K562 (cell line): Measurements from ENCODE around the gene NHLRC2. TPM values are rescaled to one million over a fixed set of nuclear protein-coding genes. Genes with fewer than 3 reads are reported as not detected.

Experiments used
- ATF7 ChIP-seq: fragments of 450-650 bp; IDR thresholded peaks from 2 replicates; pipeline ENCODE4 v1.7.1; 2014; ENCODE audit warnings: mild to moderate bottlenecking, moderate library complexity
- BRF2 ChIP-seq: IDR thresholded peaks from 3 replicates; pipeline ENCODE4 v1.6.1; 2011; ENCODE audit warnings: borderline replicate concordance, mild to moderate bottlenecking; ENCODE audit not compliant: insufficient read length, insufficient read depth
- HSF4 ChIP-seq: fragments of 250-450 bp; sonication (Bioruptor Pico); IDR thresholded peaks from 2 replicates; pipeline ENCODE4 v2.1.2; 2022; ENCODE audit warnings: mild to moderate bottlenecking, moderate library complexity, borderline replicate concordance
- KDM1A ChIP-seq, 2 experiments: fragments of 450-650 bp; IDR thresholded peaks; 2 replicates each; pipeline ENCODE4 v1.6.1; 2016; ENCODE audit warnings: mild to moderate bottlenecking in 2 of 2
- MITF ChIP-seq: IDR thresholded peaks from 2 replicates; pipeline ENCODE4 v1.6.1; 2014; ENCODE audit warnings: antibody characterized with exemption
- MXI1 ChIP-seq: IDR thresholded peaks from 2 replicates; pipeline ENCODE4 v1.6.1; 2011; ENCODE audit warnings: low read depth, mild to moderate bottlenecking, improper control_type of control experiment, low read length
- NEUROD1 ChIP-seq: fragments of 150-350 bp; IDR thresholded peaks from 2 replicates; pipeline ENCODE4 v1.6.1; 2014; ENCODE audit warnings: borderline replicate concordance, low read length, low read depth; ENCODE audit not compliant: partially characterized antibody
- RNF2 ChIP-seq: sonication (generic); IDR thresholded peaks from 2 replicates; pipeline ENCODE4 v1.6.1; 2016
- RREB1 ChIP-seq: fragments of 250-450 bp; sonication (Bioruptor Pico); IDR thresholded peaks from 2 replicates; pipeline ENCODE4 v1.4.0; 2020
- SRF ChIP-seq, 2 experiments: fragments of 250-450, 450-650 bp in 1 of 2; sonication (Bioruptor Pico) in 1 of 2; sonication (generic) in 1 of 2; formaldehyde crosslinking; IDR thresholded peaks; 2 replicates each; pipeline versions ENCODE4 v1.5.0 to v1.5.1; 2020 to 2022; ENCODE audit warnings: mild to moderate bottlenecking in 1 of 2, missing genetic modification reagents in 1 of 2
- TEAD4 ChIP-seq, 2 experiments: sonication (generic) in 1 of 2; formaldehyde crosslinking in 1 of 2; IDR thresholded peaks; 2 replicates each; pipeline versions ENCODE4 v1.6.1 to v1.8.0; 2012 to 2022; ENCODE audit warnings: borderline replicate concordance in 1 of 2, inconsistent platforms in 1 of 2, low read length in 1 of 2, mild to moderate bottlenecking in 1 of 2, missing genetic modification reagents in 1 of 2
- ZNF23 ChIP-seq: fragments of 250-450 bp; sonication (Bioruptor Pico); IDR thresholded peaks from 2 replicates; pipeline ENCODE4 v1.4.0; 2020; ENCODE audit warnings: mild to moderate bottlenecking
- ZNF239 ChIP-seq: fragments of 250-450 bp; sonication (Bioruptor Pico); IDR thresholded peaks from 2 replicates; pipeline ENCODE4 v1.4.0; 2020; ENCODE audit warnings: mild to moderate bottlenecking
- ZNF41 ChIP-seq: fragments of 250-450 bp; sonication (Bioruptor Pico); conservative IDR thresholded peaks from 2 replicates; pipeline ENCODE4 v1.4.0; 2020; ENCODE audit warnings: mild to moderate bottlenecking
- ZNF57 ChIP-seq: fragments of 450-650 bp; formaldehyde crosslinking; IDR thresholded peaks from 2 replicates; pipeline ENCODE4 v1.4.0; 2020; ENCODE audit warnings: mild to moderate bottlenecking, moderate library complexity
- ZNF583 ChIP-seq: fragments of 250-450 bp; sonication (Bioruptor Pico); IDR thresholded peaks from 2 replicates; pipeline ENCODE4 v1.4.0; 2020
- ZNF655 ChIP-seq: fragments of 250-450 bp; sonication (Bioruptor Pico); IDR thresholded peaks from 2 replicates; pipeline ENCODE4 v1.5.0; 2021
- ZNF696 ChIP-seq: fragments of 250-450 bp; sonication (Bioruptor Pico); conservative IDR thresholded peaks from 2 replicates; pipeline ENCODE4 v1.4.0; 2020; ENCODE audit warnings: mild to moderate bottlenecking, moderate library complexity
- ZNF766 ChIP-seq: fragments of 200-800 bp; sonication (Bioruptor generic); conservative IDR thresholded peaks from 2 replicates; pipeline ENCODE4 v1.6.1; 2016; ENCODE audit warnings: missing genetic modification characterization, missing compliant biosample characterization
- polyA plus RNA-seq, 8 experiments: library from polyadenylated mRNA; depleted of rRNA in 4 of 8; stranded (reverse) in 5 of 8; unstranded in 3 of 8; fragments of >200 nt; fragmentation: Nextera tagmentation in 2 of 8; fragmentation: Illumina TruSeq in 1 of 8; extraction: Ambion mirVana in 2 of 8; extraction: Trizol in 1 of 8; gene quantifications; 2 replicates each; pipeline versions ENCODE4 v1.2.1 to v1.2.3, GENCODE V29; 2011 to 2014; ENCODE audit warnings: inconsistent platforms in 1 of 8, missing spikeins in 1 of 8
- total RNA-seq, 7 experiments: library from RNA; depleted of rRNA in 6 of 7; stranded (reverse); fragments of >200 nt in 6 of 7; fragmentation: Illumina TruSeq in 2 of 7; extraction: Trizol in 2 of 7; gene quantifications; 2 replicates each; pipeline versions ENCODE4 v1.2.1 to v1.2.3, GENCODE V29; 2011 to 2021; ENCODE audit warnings: low replicate concordance in 1 of 7

Gene NHLRC2
- total and polyA plus RNA-seq, 9 of the 15 experiments (the other 6 are each of a cell fraction or from before 2014, with no cell fraction given), result 1.5 to 22.4 (median 10.3) TPM

GRCh38 chr10:113854013-113854760, at the start of gene NHLRC2, which contains the start of gene DCLRE1A (continued):
- TF ChIP-seq BRF2, result no peak
- TF ChIP-seq SRF (CRISPR knock-in tag; IDR thresholded peaks at IDR 0.05), result no peak
- TF ChIP-seq ZNF41 (CRISPR knock-in tag), result no peak
- TF ChIP-seq ATF7, result no peak
- no peak; the same call in 1 of the 2 replicates for TF ChIP-seq TEAD4 (IDR thresholded peaks at IDR 0.05; ENCODE audit: low read length)
- no peak for TF ChIP-seq TEAD4 (CRISPR knock-in tag; IDR thresholded peaks at IDR 0.05; ENCODE audit: borderline replicate concordance)
- no peak for TF ChIP-seq ZNF696 (CRISPR knock-in tag)
- no peak for TF ChIP-seq ZNF766 (CRISPR knock-in tag)
- no peak for TF ChIP-seq NEUROD1
- TF ChIP-seq ZNF57 (CRISPR knock-in tag), result no peak
- no peak for TF ChIP-seq ZNF655 (CRISPR knock-in tag)
- TF ChIP-seq KDM1A (IDR thresholded peaks at IDR 0.05), result 0 out of 4 replicates have a peak, but pooled peaks of 1 of the 2 experiments have one; percentile 6
- no peak for TF ChIP-seq ZNF583 (CRISPR knock-in tag)
- TF ChIP-seq MITF, result no peak
- TF ChIP-seq MXI1, result peak; percentile 33; the same call in 1 of the 2 replicates
- TF ChIP-seq HSF4, result no peak
- TF ChIP-seq ZNF239, result no peak
- TF ChIP-seq RNF2, result no peak
- TF ChIP-seq ZNF23 (CRISPR knock-in tag), result no peak
- no peak for TF ChIP-seq RREB1
